GM12872 (cell line): ENCODE measurements around the gene CAMK2D.

Experiments
- CTCF ChIP-seq: IDR thresholded peaks from 3 replicates; pipeline ENCODE4 v1.5.1; 2011; ENCODE audit warnings: low read depth, mild to moderate bottlenecking, low read length, moderate library complexity; ENCODE audit not compliant: insufficient read depth

CAMK2D gene

DNA sequence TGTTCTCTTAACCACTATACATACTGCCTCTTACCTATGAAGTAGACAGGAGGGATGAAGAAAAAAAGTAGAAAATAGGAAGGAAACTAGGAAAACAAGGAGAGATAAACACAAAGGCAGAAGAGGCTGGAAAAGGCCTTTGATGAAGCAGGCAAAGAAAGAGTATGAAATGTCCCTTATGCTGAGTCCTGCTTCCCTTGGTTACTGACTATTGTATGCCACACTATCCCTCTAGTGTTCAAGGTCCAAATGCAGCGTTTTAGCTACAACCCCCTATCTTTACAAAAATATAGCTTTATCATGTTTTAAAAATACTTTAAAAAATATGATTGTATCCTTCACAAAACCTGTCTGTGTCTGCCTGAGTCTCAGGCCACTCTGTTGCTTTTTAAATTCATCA is 233.1 kb downstream of the CAMK2D start:
- TF ChIP-seq CTCF: no peak

DNA sequence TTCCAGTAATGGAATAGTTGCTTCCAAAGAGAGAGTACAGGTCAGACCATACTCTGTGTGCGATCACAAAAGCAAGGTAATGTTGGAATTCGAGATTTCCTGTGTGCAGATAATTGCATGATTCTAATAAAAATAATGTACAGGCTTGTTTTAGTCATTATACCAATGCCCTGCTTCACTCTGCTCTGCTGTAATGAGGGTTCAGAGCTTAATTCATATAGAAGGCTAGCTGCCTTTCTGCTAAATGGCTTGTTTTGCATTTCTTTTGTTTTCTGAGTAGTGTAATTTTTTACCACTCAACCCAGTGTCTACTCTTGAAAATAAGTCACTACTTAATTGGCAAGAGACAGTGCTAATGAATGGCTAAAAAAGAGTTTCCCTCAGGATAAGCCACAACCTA is 236.0 kb downstream of the CAMK2D start:
- no peak for TF ChIP-seq CTCF

GRCh38 chr4:113524505-113525186 is 236.9 kb downstream of the CAMK2D start:
- no peak for TF ChIP-seq CTCF

DNA sequence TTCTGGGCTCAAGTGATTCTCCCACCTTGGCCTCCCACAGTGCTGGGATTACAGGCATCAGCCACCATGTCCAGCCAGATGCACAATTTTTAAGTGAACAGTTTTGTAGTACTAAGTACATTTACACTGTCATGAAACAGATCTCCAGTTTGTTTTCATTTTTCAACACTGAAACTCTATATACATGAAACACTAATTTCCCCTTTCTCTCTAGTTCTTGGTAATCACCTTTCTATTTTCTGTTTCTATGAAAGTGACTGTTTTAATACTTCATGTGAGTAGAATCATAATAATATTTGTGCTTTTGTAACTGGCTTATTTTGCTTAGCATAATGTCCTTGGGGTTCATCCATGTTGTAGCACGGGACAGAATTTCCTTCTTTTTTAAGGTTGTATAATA is 237.4 kb downstream of the CAMK2D start:
- no peak for TF ChIP-seq CTCF

DNA sequence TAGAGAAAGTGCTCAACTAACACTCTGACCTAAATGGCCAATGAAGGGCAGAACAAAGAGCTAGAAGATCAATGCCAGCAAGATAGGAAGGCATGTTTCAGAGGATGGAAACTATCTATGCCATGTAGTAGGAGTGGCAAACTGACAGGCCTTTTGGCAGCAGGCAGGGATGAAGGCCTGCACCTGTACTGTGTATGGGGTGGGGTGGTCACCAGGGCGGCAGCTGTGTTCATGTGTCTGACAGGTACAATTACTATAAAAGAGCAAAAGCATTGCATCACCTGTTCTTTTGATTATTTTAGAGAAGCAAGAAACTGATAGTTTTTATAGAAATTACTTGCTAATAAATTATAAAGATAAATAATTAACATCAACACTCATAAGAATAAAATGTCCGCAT is 239.1 kb downstream of the CAMK2D start:
- no peak for TF ChIP-seq CTCF

DNA sequence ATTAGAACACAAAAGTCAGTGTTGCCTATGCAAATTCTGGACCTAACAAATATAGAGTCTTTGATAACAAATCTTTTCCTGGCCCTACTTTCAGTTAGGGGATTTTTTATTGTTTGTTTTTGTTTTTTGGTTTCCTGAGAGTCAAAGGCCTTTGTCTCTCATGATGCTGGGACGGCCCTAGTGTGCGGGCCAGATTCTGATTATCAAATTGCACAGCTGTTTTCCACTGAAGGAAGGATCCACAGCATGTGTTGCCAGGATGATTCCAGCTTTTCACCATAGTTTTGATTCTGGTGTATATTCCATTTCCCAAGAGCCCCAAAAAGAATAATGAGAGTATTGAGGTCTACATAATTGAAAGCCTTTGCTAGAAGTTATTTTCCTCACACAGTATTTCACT is 248.2 kb downstream of the CAMK2D start:
- no peak for TF ChIP-seq CTCF

DNA sequence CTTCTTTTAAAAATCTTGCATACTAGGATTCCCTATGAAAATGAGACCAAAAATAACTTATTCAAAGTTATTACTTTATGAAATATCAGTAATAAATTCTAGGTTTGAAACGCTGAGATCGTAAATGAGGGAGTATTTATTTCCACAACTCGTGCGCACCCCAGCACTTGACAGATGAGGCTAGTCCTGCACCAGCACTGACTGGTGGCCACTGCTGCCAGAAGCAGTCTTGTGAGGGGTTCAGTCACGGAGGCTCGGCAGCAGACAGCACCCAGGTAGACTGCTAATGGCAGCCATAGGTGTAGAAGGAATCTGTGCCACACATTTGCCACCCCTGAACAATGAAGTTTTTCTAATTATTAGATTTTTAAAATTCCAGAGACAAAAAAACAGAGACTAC is 248.7 kb downstream of the CAMK2D start:
- no peak for TF ChIP-seq CTCF
